ENCODE results near the gene EEFSEC.

DNA sequence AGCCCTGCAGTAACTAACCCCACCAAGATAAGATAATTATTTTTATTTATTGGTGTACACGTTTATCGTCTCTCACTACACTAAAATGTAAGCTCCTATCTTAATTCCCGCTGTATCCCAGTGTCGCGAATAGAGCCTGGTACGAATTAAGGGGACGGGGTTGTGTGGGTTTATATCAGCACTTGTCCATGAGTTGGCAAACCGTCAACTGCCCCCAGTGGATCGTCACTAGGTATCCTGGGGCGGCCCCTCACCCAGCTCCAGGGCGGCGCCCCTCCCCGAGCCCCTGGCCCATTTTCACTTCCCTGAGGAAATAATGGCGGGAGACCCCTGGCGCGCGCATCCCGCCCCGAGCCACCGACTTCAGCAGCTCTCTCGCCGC, 30.1 kb upstream of the EEFSEC start:
- TF ChIP-seq EZH2 (IDR thresholded peaks at IDR 0.05; ENCODE audit: insufficient read depth, poor library complexity, severe bottlenecking) (no peak), EZH2phosphoT487 (IDR thresholded peaks at IDR 0.05; ENCODE audit: insufficient read depth, low read depth) (no peak)

Measured in GM23248 (cell line).